OCI-LY7 (cell line): ENCODE results near the gene BCAR1.
"Not testable (repeated sequence)": the region's sequence is repeated elsewhere in the genome, so short reads cannot be mapped to it uniquely, and the experiment has no call there.

Source experiments
- EZH2phosphoT487 ChIP-seq: fragments of 200-600 bp; sonication (generic); IDR thresholded peaks from 2 replicates; pipeline ENCODE4 v1.6.1; 2018; ENCODE audit warnings: low read depth, borderline replicate concordance, mild to moderate bottlenecking, mixed run types, antibody characterized with exemption, low read length, moderate library complexity, mixed read lengths
- TF ChIP-seq, protein P1 (sequence below): fragments of 200-600 bp; sonication (generic); conservative IDR thresholded peaks from 2 replicates; pipeline ENCODE4 v1.5.1; 2014; ENCODE audit warnings: mild to moderate bottlenecking, antibody characterized with exemption, low read length, moderate library complexity, mixed read lengths

DNA sequence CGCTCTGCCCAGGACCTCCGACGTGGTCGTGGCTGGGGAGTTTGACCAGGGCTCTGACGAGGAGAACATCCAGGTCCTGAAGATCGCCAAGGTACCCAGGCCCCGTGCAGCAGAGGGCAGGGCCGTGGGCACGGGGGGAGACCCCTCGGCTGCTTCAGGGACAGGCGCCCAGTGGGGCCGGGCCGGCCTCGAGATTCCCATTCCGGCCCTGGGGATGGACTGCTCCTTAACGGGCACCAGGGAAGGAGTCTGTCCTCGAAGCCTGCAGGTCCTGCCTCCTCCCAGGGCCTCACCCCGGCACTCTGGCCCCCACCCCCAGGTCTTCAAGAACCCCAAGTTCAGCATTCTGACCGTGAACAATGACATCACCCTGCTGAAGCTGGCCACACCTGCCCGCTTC, 28.3 kb downstream of the BCAR1 start:
- TF ChIP-seq, protein P1, sequence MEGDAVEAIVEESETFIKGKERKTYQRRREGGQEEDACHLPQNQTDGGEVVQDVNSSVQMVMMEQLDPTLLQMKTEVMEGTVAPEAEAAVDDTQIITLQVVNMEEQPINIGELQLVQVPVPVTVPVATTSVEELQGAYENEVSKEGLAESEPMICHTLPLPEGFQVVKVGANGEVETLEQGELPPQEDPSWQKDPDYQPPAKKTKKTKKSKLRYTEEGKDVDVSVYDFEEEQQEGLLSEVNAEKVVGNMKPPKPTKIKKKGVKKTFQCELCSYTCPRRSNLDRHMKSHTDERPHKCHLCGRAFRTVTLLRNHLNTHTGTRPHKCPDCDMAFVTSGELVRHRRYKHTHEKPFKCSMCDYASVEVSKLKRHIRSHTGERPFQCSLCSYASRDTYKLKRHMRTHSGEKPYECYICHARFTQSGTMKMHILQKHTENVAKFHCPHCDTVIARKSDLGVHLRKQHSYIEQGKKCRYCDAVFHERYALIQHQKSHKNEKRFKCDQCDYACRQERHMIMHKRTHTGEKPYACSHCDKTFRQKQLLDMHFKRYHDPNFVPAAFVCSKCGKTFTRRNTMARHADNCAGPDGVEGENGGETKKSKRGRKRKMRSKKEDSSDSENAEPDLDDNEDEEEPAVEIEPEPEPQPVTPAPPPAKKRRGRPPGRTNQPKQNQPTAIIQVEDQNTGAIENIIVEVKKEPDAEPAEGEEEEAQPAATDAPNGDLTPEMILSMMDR, result not testable (repeated sequence)
- not testable (repeated sequence) for TF ChIP-seq EZH2phosphoT487
